HG02943 (cell line): ENCODE results near the gene KRT17.
"Not testable (repeated sequence)": the region's sequence is repeated elsewhere in the genome, so short reads cannot be mapped to it uniquely, and the experiment has no call there.

Source experiments
- ATAC-seq: cut with Tn5 transposase; IDR thresholded peaks from one replicate; pipeline ENCODE4 v1.9.1; 2021; ENCODE audit warnings: mild to moderate bottlenecking, low read depth, moderate library complexity; ENCODE audit not compliant: unreplicated experiment

Gene KRT17

GRCh38 chr17:41636652-41637051, 12.3 kb upstream of the KRT17 start:
- no peak for ATAC-seq

- no peak for ATAC-seq
Measured at GRCh38 chr17:41635121-41636097, 11.0 kb upstream of the KRT17 start.

GRCh38 chr17:41634639-41635038, 10.3 kb upstream of the KRT17 start:
- ATAC-seq, result no peak

- ATAC-seq, result no peak
Measured at GRCh38 chr17:41633556-41634199, 9.3 kb upstream of the KRT17 start.

- ATAC-seq, result no peak
Measured at GRCh38 chr17:41632482-41633105, 8.2 kb upstream of the KRT17 start.

- no peak for ATAC-seq
Measured at GRCh38 chr17:41631898-41632285, 7.5 kb upstream of the KRT17 start.

- ATAC-seq, result no peak
Measured at GRCh38 chr17:41631025-41631897, 6.9 kb upstream of the KRT17 start.

GRCh38 chr17:41629826-41630670, 5.7 kb upstream of the KRT17 start:
- ATAC-seq, result no peak

GRCh38 chr17:41629316-41629715, 4.9 kb upstream of the KRT17 start:
- no peak for ATAC-seq

- ATAC-seq, result not testable (repeated sequence)
Measured at GRCh38 chr17:41628621-41629255, 4.4 kb upstream of the KRT17 start.

- ATAC-seq, result not testable (repeated sequence)
Measured at GRCh38 chr17:41628073-41628370, 3.6 kb upstream of the KRT17 start.

GRCh38 chr17:41627316-41628072, 3.1 kb upstream of the KRT17 start:
- no peak for ATAC-seq

GRCh38 chr17:41626914-41627295, 2.5 kb upstream of the KRT17 start:
- ATAC-seq, result not testable (repeated sequence)

GRCh38 chr17:41626028-41626913, 1.9 kb upstream of the KRT17 start:
- not testable (repeated sequence) for ATAC-seq

- ATAC-seq, result no peak
Measured at GRCh38 chr17:41625602-41626001, 1.2 kb upstream of the KRT17 start.

- not testable (repeated sequence) for ATAC-seq
Measured at GRCh38 chr17:41623184-41623861, 1.1 kb downstream of the KRT17 start.
